ENCODE results near the gene PHYHD1.
A peak's percentile ranks its signal among the peaks of the same experiment; 100 is the strongest.

PHYHD1 gene

GRCh38 chr9:128969491-128969890 is 48.7 kb downstream of the PHYHD1 start:
- peak; percentile 16 for DNase-seq (ENCODE audit: low spot score)

GRCh38 chr9:128972956-128973355 is 52.2 kb downstream of the PHYHD1 start:
- peak; percentile 62 for DNase-seq (ENCODE audit: low spot score)

- no peak for DNase-seq (ENCODE audit: low spot score)
Measured at GRCh38 chr9:128979111-128979510, 58.3 kb downstream of the PHYHD1 start.

GRCh38 chr9:128983536-128983935 is 62.8 kb downstream of the PHYHD1 start:
- no peak for DNase-seq (ENCODE audit: low spot score)

- no peak for DNase-seq (ENCODE audit: low spot score)
Measured at GRCh38 chr9:128986671-128987070, 65.9 kb downstream of the PHYHD1 start.

- peak; percentile 69 for DNase-seq (ENCODE audit: low spot score)
Measured at GRCh38 chr9:128987805-128988204, 67.0 kb downstream of the PHYHD1 start.
